ES-I3 (cell line): Measurements from ENCODE around the gene AIMP1.
A peak's percentile ranks its signal among the peaks of the same experiment; 100 is the strongest.

Experiments used
- H3K36me3 ChIP-seq: 2 replicates; pipeline ENCODE4 v1.6.1; 2013; ENCODE audit warnings: mild to moderate bottlenecking, low read length, control low read depth, moderate library complexity; ENCODE audit not compliant: insufficient read depth
- H3K4me1 ChIP-seq: 2 replicates; pipeline ENCODE4 v1.6.1; 2013; ENCODE audit warnings: mild to moderate bottlenecking, control low read depth, low read length; ENCODE audit not compliant: insufficient read depth
- H3K9ac ChIP-seq: 2 replicates; pipeline ENCODE4 v1.6.1; 2013; ENCODE audit warnings: low read depth, mild to moderate bottlenecking, low read length, moderate library complexity
- H3K9me3 ChIP-seq: 2 replicates; pipeline ENCODE4 v1.6.1; 2013; ENCODE audit warnings: mild to moderate bottlenecking, low read length, moderate library complexity; ENCODE audit not compliant: control insufficient read depth, insufficient read depth

Gene AIMP1

DNA sequence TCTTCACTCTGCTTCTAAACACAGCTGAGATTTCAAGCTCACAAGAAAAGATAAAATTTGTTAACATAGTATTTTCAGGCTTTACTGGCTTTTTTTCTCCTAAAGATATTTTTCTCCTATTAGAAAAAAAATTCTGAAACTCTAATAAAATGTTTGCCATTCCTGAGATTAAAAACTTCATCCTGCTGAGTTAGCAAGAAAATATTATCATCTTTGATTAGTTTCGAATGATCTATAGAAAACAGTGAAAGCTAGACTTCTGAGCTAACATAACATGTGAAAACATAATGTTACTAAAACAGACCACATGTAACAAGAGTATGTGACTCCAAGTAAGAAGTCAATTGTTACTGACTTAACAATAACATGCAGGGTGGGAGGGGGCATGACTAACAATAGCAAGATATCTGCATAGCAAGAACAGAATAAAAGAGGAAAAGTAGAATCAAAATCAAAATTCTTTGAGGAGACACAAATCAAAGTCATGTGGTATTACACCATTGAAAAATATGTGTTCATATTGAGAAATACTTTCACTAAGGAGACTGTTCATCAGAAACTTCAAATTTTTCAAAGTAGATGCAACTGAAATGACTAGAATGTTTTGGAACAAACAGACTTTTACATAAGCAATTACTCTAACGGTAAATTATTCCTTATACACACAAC is 14.8 kb upstream of the AIMP1 start:
- Histone ChIP-seq H3K36me3 (no peaks in the 10 kb centered on the region; the same call in 1 of the 2 replicates), H3K4me1 (peaks cover 26% of the 10 kb centered on the region), H3K9me3 (no peaks in the 10 kb centered on the region), H3K9ac (no peak overlapping the region)

DNA sequence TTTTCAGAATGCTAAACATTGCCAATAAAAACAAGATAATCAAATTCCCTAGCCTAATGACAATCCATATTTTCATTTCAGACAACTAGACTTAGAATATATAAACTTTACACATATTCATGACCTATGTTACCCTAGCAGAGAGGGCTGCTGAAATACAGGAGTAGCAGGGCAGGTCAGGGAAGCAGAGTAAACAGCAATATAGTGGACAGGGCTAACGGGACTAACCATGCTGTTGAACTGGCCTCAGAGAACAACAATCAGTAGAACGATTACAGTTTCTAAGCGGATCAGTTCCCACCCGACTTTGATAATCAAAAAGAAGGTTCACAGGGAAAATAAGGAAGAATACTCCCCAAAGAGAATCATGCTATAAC is 14.3 kb upstream of the AIMP1 start:
- Histone ChIP-seq H3K4me1 (peaks cover 26% of the 10 kb centered on the region), H3K9me3 (no peaks in the 10 kb centered on the region), H3K9ac (no peak overlapping the region), H3K36me3 (no peaks in the 10 kb centered on the region; the same call in 1 of the 2 replicates)

DNA sequence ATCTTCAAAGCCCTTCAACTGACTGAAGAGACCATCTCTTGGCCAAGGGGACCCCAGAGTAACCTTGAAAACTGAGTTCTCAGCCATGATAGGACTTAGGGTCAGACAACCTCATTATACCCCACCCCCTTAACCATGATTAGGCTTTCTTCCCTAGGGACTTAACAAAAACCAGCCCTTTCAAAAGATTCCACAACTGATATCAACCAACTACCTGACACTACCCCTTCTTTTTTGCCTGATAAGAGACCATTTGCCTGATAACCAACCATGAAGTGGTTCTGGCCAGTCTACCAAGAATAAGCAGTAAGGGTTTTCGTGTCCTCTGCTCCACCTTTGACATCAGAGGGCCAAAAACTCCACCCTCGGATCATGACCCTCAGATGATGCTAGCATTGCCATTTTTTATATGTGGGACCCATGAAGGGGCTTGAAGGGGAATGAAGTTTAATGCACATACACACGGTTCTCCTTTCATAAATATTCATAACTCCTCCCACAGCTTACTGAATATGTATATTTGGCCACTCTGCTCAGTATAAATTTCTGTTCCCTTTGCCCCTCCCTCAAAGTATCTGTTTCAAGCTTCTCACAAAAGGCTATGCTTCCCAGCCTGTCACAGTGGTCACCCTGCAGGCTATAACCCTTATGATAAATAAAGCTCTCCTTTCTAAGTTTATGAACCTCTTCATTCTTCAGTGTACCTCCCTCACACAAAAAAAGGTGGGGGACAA is 12.6 kb upstream of the AIMP1 start:
- Histone ChIP-seq H3K4me1 (peaks cover 26% of the 10 kb centered on the region), H3K36me3 (no peaks in the 10 kb centered on the region; the same call in 1 of the 2 replicates), H3K9ac (no peak overlapping the region), H3K9me3 (no peaks in the 10 kb centered on the region)

DNA sequence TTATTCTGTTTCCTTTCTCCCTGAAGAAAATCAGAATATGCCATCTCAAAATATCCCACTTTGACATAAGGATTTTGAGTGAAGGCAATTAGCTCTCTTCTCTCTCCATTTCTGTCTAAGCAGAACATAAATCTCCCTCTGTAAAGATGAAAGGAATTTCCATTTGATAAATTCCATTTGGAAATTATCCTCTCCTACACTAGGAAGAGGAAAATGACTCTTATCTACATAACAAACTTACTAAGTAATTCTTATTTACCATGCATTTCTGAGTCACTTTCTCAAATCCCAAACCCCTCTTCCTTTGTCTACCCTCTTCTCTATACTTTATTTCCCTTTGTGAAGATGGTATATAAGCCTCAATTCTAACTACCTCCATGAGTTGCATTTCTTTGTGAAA is 11.7 kb upstream of the AIMP1 start:
- Histone ChIP-seq H3K36me3 (no peaks in the 10 kb centered on the region; the same call in 1 of the 2 replicates), H3K9me3 (no peaks in the 10 kb centered on the region), H3K4me1 (peaks cover 26% of the 10 kb centered on the region), H3K9ac (no peak overlapping the region)

DNA sequence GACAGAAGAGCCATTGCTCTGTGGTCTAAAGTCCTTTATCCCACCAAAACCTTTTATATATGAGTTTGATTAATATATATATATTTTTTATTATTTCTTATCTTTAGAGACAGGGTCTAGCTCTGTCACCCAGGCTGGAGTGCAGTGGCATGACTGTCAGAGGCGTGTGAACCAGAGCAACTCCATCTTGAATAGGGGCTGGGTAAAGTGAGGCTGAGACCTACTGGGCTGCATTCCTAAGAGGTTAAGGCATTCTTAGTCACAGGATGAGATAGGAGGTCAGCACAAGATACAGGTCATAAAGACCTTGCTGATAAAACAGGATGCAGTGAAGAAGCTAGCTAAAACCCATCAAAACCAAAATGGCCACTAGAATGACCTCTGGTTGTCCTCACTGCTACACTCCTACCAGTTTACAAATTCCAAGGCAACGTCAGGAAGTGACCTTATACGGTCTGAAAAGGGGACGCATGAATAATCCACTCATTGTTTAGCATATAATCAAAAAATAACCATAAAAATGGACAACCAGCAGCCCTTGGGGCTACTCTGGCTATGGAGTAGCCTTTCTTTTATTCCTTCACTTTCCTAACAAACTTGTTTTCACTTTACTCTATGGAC is 10.8 kb upstream of the AIMP1 start:
- Histone ChIP-seq H3K9me3 (no peaks in the 10 kb centered on the region), H3K4me1 (peaks cover 26% of the 10 kb centered on the region), H3K9ac (no peak overlapping the region), H3K36me3 (no peaks in the 10 kb centered on the region; the same call in 1 of the 2 replicates)

DNA sequence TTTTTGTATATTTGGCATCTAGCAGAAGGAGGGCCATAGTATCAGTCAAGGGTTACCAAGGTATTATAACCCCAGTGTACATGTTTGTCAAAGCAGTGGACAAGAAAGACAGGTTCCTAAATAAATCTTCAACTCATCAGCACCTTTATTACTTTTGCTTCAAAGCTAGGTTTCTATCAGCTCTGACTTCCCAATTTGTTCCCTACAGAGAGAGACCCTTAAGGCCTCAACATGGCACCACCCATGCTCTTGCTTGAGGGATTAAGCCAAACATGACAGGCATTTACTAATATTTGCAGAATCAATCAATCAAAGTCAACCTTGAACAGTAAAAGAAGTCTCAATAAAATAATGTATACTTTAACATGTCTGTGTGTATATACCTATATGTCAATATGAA is 9.8 kb upstream of the AIMP1 start:
- peaks cover 22% of the 10 kb centered on the region for H3K4me1 ChIP-seq
- H3K9ac ChIP-seq, result no peak overlapping the region
- no peaks in the 10 kb centered on the region; the same call in 1 of the 2 replicates for H3K36me3 ChIP-seq
- H3K9me3 ChIP-seq, result no peaks in the 10 kb centered on the region

DNA sequence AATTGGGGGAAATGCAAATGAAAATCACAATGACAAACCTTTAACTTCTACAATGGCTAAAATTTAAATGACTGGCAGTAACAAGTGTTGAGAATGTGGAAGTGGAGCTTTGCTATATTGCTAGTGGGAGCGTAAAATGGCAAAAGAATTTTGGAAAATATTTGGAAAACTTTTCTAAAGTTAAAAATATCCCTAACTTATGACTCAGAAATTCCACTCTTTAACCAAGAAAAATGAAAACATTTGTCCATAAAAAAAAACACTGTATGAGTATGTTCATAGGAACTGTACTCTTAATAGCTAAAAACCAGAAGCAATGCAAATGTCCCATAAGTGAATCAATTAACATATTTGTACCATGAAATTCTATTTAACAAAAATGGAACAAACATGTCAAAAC is 4.0 kb upstream of the AIMP1 start:
- no peaks in the 10 kb centered on the region for H3K9me3 ChIP-seq
- no peaks in the 10 kb centered on the region for H3K36me3 ChIP-seq
- H3K4me1 ChIP-seq, result peaks cover 2% of the 10 kb centered on the region
- no peak overlapping the region for H3K9ac ChIP-seq

DNA sequence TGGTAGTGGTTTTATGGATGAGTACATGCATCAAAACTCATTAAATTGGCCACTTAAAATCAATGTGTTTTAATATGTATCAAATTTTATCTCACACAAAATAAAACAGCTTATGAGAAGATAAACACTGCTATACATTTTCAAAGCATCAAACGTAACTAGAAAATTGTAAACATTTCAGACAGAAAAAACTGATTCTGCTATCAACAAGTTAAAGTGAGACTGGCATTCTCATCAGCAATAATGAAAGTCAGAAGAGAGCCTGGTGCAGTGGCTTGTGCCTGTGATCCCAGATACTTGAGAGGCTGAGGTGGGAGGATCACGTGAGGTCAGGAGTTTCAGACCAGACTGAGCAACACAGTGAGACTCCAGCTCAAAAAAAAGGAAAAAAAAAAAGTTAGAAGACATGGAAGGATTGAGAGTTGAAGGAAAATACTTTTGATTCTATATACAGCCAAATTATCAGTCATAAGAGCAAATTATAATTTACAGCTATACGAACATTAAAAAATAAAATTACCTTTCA is 3.3 kb upstream of the AIMP1 start:
- Histone ChIP-seq H3K4me1 (peaks cover 7% of the 10 kb centered on the region), H3K36me3 (no peaks in the 10 kb centered on the region), H3K9me3 (no peaks in the 10 kb centered on the region), H3K9ac (no peak overlapping the region)

DNA sequence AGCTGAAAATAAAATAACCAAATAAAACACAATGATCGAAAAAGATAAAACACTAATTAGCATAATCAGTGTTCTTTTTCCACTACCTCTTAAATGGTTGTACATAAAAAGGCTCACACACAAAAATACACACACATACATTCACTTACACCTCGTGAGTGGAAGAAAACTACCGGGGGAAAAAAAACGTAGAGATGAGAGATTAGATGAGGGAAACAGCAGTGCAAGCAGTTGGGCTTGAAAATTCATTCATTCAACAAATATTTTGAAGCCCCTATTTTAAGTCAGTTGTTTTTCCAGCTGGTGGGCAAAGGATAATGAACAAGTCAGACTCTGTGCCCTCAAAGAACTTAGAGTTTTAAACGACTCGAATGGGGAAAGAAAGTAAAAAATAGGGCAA is 1.4 kb upstream of the AIMP1 start:
- H3K9ac ChIP-seq, result peak overlapping the region; percentile 82
- no peaks in the 10 kb centered on the region for H3K36me3 ChIP-seq
- no peaks in the 10 kb centered on the region for H3K9me3 ChIP-seq
- peaks cover 7% of the 10 kb centered on the region for H3K4me1 ChIP-seq

DNA sequence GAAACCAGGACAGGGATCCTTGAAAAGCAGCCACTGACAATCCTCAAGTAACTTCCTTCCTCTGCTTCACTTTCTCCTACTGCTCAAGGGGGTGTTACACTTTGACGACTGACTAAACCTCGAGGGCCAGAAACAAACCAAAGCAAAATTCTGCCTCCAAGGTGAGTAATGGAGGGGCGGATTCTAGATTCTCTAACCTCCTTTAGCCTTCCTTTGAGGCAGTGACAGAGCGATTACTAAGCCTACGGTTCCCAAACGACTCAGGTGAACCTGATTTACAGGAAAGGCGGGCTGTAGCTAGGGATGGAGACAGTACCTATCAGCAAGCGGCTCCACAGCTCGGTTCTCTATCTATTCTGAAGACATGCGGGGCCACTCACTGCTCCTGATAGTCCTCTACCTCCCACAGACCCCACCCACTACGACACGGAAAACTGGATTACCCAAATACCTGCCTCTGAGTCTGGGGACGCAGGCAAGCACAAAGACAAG is 828 bp upstream of the AIMP1 start:
- no peaks in the 10 kb centered on the region for H3K9me3 ChIP-seq
- peak overlapping the region; percentile 82 for H3K9ac ChIP-seq
- no peaks in the 10 kb centered on the region for H3K36me3 ChIP-seq
- peaks cover 7% of the 10 kb centered on the region for H3K4me1 ChIP-seq

DNA sequence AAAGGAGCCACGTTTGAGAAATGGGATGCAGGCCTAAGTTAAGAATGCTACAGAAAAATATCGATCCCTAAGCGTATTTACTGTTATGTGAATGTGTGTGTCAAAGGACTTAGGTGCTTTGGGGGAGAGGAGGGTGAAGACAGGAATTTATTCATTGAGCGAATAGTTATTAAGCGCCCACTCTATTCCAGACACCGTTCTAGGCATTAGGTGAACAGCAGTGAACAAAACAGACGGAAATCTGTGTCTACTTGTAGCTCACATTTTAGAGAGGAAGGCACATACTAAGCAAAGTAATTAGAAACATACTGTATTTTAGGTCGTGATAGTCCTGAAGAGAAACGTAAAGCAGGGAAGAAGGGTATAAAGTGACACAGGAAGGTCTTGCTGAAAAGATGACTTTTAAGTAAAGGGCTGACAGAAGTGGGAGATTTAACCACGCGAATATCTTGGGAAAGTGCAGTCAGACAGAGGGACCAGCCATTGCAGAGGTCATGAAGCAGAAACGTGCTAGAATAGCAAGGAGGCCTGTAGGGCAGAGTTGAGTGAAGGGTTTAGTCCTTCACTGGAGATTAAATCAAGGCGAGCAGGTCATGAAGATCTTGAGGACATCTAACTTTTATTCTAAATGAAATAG is 541 bp downstream of the AIMP1 start:
- Histone ChIP-seq H3K9me3 (no peaks in the 10 kb centered on the region), H3K36me3 (no peaks in the 10 kb centered on the region), H3K4me1 (peaks cover 7% of the 10 kb centered on the region), H3K9ac (peak overlapping the region; percentile 82)

DNA sequence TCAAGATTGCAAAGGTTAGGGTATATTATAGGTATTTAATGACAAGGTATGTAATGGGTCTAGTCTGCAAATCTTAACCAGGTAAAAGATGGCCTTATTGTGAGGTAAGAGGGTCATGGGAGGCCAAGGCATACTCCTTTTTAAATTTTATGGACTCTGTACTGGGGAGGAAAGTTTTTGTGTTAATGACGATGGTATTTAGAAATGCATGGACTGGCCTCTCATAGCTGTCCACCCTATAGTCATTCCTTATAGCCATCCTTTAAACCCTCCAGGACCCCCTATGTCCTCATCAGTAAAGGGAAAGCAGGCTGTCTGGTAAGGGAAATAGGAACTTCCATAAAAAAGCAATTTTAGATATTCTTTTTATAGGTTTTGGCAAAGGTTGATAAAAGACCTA is 1.5 kb downstream of the AIMP1 start:
- H3K9me3 ChIP-seq, result no peaks in the 10 kb centered on the region
- no peak overlapping the region for H3K9ac ChIP-seq

DNA sequence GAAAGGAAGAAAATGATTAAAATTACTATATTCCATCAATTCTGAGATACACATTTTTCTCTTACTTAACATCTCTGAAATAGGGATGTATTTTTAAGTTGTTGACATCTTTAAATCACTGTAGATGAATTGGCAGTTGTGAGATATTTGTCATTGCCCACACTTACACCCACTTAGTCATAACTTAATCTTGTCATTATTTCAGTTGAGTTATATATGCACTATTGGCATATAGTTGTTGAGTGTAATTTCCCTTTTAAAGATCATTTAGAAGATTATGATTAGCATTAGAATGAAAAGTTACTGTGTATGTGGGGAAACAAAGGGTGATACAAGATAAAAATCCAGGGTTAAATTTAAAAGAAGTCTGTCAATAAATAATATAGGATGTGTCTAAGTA is 2.2 kb downstream of the AIMP1 start:
- Histone ChIP-seq H3K9me3 (no peaks in the 10 kb centered on the region), H3K36me3 (no peaks in the 10 kb centered on the region), H3K9ac (no peak overlapping the region), H3K4me1 (peaks cover 7% of the 10 kb centered on the region)

More for the DNA sequence above, 1.5 kb downstream of the AIMP1 start:
- Histone ChIP-seq H3K36me3 (no peaks in the 10 kb centered on the region), H3K4me1 (peaks cover 7% of the 10 kb centered on the region)

DNA sequence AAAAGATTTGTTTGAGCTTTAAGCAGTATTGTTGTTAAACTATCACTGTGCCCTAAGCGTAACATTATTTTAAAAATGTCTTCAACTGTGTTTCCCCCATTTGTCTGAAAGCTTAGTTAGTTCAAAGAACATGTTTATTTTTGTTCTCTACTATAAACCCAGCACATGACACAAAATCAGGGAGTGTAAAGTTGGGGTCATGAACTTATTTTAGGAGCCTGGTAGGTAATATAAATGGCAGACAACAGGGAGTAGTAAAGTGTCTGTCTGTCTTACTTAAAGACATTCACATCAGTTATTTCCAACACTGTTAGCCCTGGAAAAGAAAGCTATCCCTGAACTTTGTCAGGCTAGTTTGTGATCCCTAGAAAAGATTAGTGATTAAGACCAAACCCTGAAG is 3.9 kb downstream of the AIMP1 start:
- Histone ChIP-seq H3K9ac (no peak overlapping the region), H3K36me3 (no peaks in the 10 kb centered on the region), H3K9me3 (no peaks in the 10 kb centered on the region), H3K4me1 (peaks cover 7% of the 10 kb centered on the region; the same call in 1 of the 2 replicates)
